Neuronal stem cell (in vitro differentiated cells): ENCODE measurements around the gene RAF1.

Experiments
- DNase-seq: peaks from one replicate; pipeline ENCODE4 v3.0.0-alpha.2; 2013; ENCODE audit warnings: low spot score
- H2AFZ ChIP-seq: one replicate; pipeline ENCODE4 v1.6.1; 2013; ENCODE audit warnings: mild to moderate bottlenecking, low read length, inconsistent platforms
- H2AK5ac ChIP-seq: 2 replicates; pipeline ENCODE4 v1.6.1; 2013; ENCODE audit warnings: low read depth, mild to moderate bottlenecking, inconsistent platforms, low read length, moderate library complexity, mixed read lengths
- H2BK120ac ChIP-seq: 2 replicates; pipeline ENCODE4 v1.6.1; 2013; ENCODE audit warnings: low read depth, mild to moderate bottlenecking, inconsistent platforms, low read length, moderate library complexity, mixed read lengths
- H2BK12ac ChIP-seq: one replicate; pipeline ENCODE4 v1.6.1; 2013; ENCODE audit warnings: low read length, inconsistent platforms
- H2BK15ac ChIP-seq: 2 replicates; pipeline ENCODE4 v1.6.1; 2013; ENCODE audit warnings: mild to moderate bottlenecking, low read length, inconsistent platforms, mixed read lengths
- H2BK5ac ChIP-seq: one replicate; pipeline ENCODE4 v1.6.1; 2013; ENCODE audit warnings: inconsistent platforms, mild to moderate bottlenecking, low read length, moderate library complexity
- H3K14ac ChIP-seq: one replicate; pipeline ENCODE4 v1.6.1; 2013; ENCODE audit warnings: low read length, inconsistent platforms
- H3K18ac ChIP-seq: 2 replicates; pipeline ENCODE4 v1.6.1; 2013; ENCODE audit warnings: low read length, inconsistent platforms
- H3K23ac ChIP-seq: 2 replicates; pipeline ENCODE4 v1.6.1; 2013; ENCODE audit warnings: low read depth, mild to moderate bottlenecking, mixed read lengths, low read length, inconsistent platforms; ENCODE audit not compliant: poor library complexity
- H3K27ac ChIP-seq: replicated peaks from 3 replicates; pipeline ENCODE4 v1.5.1; 2013; ENCODE audit warnings: low read length, inconsistent platforms
- H3K27me3 ChIP-seq, 3 experiments: 2 replicates each; pipeline ENCODE4 v1.6.1; 2013; ENCODE audit warnings: low read length in 3 of 3, mild to moderate bottlenecking in 2 of 3, inconsistent platforms in 1 of 3, low read depth in 1 of 3, mixed read lengths in 1 of 3, moderate library complexity in 1 of 3; ENCODE audit not compliant: control insufficient read depth in 3 of 3, insufficient read depth in 3 of 3
- H3K36me3 ChIP-seq, 2 donors: replicated peaks in 1 of 2; 2 replicates each; pipeline ENCODE4 v1.6.1; 2013; ENCODE audit warnings: low read length in 2 of 2; ENCODE audit not compliant: control insufficient read depth in 2 of 2, insufficient read depth in 2 of 2
- H3K4ac ChIP-seq: 2 replicates; pipeline ENCODE4 v1.6.1; 2013; ENCODE audit warnings: inconsistent platforms, mild to moderate bottlenecking, low read length, moderate library complexity
- H3K4me1 ChIP-seq, 2 donors: 1 replicate in 1 of 2; 2 replicates in 1 of 2; pipeline ENCODE4 v1.6.1; 2013; ENCODE audit warnings: low read length in 2 of 2, low read depth in 1 of 2; ENCODE audit not compliant: control insufficient read depth in 2 of 2, insufficient read depth in 1 of 2
- H3K4me2 ChIP-seq: one replicate; pipeline ENCODE4 v1.6.1; 2013; ENCODE audit warnings: mild to moderate bottlenecking, low read length, inconsistent platforms; ENCODE audit not compliant: insufficient read depth, poor library complexity, severe bottlenecking
- H3K4me3 ChIP-seq, 2 donors: 2 replicates each; pipeline ENCODE4 v1.5.1; 2013; ENCODE audit warnings: low read length in 2 of 2, mild to moderate bottlenecking in 2 of 2, inconsistent platforms in 1 of 2, moderate library complexity in 1 of 2
- H3K79me1 ChIP-seq: one replicate; pipeline ENCODE4 v1.6.1; 2013; ENCODE audit warnings: low read depth, mild to moderate bottlenecking, inconsistent platforms, low read length, moderate library complexity
- H3K9ac ChIP-seq: one replicate; pipeline ENCODE4 v1.6.1; 2013; ENCODE audit warnings: mild to moderate bottlenecking, low read depth, low read length, inconsistent platforms; ENCODE audit not compliant: poor library complexity
- H3K9me3 ChIP-seq, 2 donors: replicated peaks in 1 of 2; 2 replicates each; pipeline versions ENCODE3 to v1.6.1; 2013; ENCODE audit warnings: low read length in 2 of 2, mild to moderate bottlenecking in 2 of 2, inconsistent platforms in 1 of 2, low read depth in 1 of 2, mixed read lengths in 1 of 2, moderate library complexity in 1 of 2; ENCODE audit not compliant: control insufficient read depth in 2 of 2, insufficient read depth in 1 of 2
- H4K8ac ChIP-seq: one replicate; pipeline ENCODE4 v1.6.1; 2013; ENCODE audit warnings: low read depth, mild to moderate bottlenecking, inconsistent platforms, low read length, moderate library complexity
- H4K91ac ChIP-seq: one replicate; pipeline ENCODE4 v1.6.1; 2013; ENCODE audit warnings: low read length, low read depth, mild to moderate bottlenecking, inconsistent platforms; ENCODE audit not compliant: poor library complexity
- WGBS, 2 donors: extraction: QIAGEN DNeasy Blood & Tissue Kit; methylation state at CpG; one replicate each; pipeline ENCODE4 v1.1.7; 2013; ENCODE audit warnings: missing lambda C conversion rate in 2 of 2, mixed read lengths in 1 of 2; ENCODE audit not compliant: insufficient read length in 2 of 2, insufficient replicate concordance in 1 of 2; ENCODE audit errors: extremely low coverage in 2 of 2; 5-methylcytosine and 5-hydroxymethylcytosine counted together

Gene RAF1

DNA sequence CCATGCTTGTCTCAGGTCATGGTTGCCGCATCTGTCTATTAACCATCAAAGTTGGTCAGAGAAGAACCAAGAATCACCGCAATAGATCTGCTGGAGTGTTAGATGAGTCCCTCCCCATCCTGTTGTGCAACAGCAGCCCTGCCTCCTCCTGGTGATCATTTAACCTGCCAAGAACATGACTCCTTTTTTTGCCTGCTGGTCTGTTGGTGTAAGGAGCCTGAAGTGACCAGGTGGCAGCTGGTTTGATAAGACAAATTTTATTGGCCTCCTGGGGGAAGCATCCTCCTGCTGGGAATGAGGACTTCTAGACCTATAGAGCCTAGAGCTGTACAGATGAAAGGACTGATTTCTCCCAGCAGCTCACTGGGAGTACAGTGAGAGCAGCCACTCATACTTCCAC, 43.5 kb upstream of the RAF1 start:
- Histone ChIP-seq H3K36me3 (no peaks in the 10 kb centered on the region), H2AK5ac (no peak overlapping the region), H3K23ac (no peak overlapping the region), H3K9me3 (no peaks in the 10 kb centered on the region), H3K4ac (no peak overlapping the region), H3K14ac (no peak overlapping the region), H3K4me2 (no peak overlapping the region), H3K27ac (no peak overlapping the region), H3K27me3 (peaks cover 0 to 8% (median 0%) of the 10 kb centered on the region in 3 experiments), H3K9ac (no peak overlapping the region), H3K4me3 (no peak overlapping the region), H3K79me1 (no peaks in the 10 kb centered on the region), H2BK15ac (no peak overlapping the region), H4K91ac (no peak overlapping the region), H3K4me1 (no peaks in the 10 kb centered on the region), H4K8ac (no peak overlapping the region), H3K18ac (no peak overlapping the region), H2BK12ac (no peak overlapping the region), H2BK120ac (no peak overlapping the region), H2AFZ (no peak overlapping the region), H2BK5ac (no peak overlapping the region)
- DNase-seq = no peak
- WGBS, 2 donors = no CpG with 5 or more reads among the region's 2 CpGs

DNA sequence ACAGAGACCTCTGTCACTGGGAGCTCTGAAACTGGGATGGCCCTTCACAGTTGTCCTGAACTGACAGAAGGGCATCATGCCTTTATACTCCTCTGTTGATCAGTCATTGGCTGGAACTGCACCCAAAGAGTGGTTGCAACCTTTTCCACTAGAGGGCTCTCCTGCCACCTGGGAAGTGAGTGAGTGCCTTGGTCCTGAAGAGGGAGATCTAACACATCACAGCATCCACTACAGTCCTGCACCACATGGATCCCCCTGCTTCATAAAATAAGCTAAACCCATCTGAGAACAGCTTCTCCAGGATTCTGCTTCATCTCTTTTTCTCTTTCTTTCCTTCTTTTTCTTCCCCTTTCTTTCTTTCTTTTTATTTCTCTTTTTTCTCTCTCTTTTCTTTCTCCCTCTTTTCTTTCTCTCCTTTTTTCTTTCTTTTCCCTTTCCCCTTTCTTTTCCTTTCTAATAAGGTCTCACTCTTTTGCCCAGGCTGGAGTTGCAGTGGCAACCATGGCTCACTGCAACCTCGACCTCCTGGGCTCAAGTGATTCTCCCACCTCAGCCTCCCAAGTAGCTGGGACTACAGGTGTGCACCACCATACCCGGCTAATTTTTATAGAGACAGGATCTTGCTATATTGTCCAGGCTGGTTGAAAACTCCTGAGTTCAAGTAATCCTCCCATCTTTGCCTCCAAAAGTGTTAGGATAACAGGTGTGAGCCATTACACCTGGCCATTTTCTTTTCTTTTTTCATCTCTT, 42.8 kb upstream of the RAF1 start:
- H3K4me1 ChIP-seq = no peaks in the 10 kb centered on the region
- DNase-seq = peak; percentile 36

DNA sequence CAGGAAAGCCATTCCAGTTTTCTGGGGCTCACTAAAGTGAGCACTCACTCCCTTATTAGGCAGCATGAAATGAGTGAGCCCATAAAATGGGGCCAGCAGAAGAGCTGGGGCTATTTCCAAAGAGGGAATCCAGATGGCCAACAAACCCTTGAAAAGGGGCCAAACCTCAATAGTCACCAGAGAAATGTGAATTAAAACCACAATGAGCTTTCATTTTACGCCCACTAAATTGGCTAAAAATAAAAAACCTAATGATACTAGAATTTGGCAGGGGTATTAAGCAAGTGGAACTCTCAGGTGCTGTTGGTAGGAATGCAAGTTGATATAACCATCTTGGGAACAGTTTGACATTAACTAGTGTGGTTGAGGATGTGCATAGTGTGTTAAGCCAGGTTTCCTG, 42.1 kb upstream of the RAF1 start:
- Histone ChIP-seq H4K8ac (no peak overlapping the region), H2AFZ (no peak overlapping the region), H3K9ac (no peak overlapping the region), H3K4ac (no peak overlapping the region), H3K9me3 (no peaks in the 10 kb centered on the region), H2BK12ac (no peak overlapping the region), H3K36me3 (no peaks in the 10 kb centered on the region), H3K4me1 (no peaks in the 10 kb centered on the region), H3K14ac (no peak overlapping the region), H2BK15ac (no peak overlapping the region), H3K79me1 (no peaks in the 10 kb centered on the region), H3K27ac (no peak overlapping the region), H3K23ac (no peak overlapping the region), H3K4me2 (no peak overlapping the region), H3K18ac (no peak overlapping the region), H4K91ac (no peak overlapping the region), H3K27me3 (peaks cover 0 to 9% (median 0%) of the 10 kb centered on the region in 3 experiments), H3K4me3 (no peak overlapping the region), H2BK5ac (no peak overlapping the region), H2BK120ac (no peak overlapping the region), H2AK5ac (no peak overlapping the region)
- no CpG with 5 or more reads among the region's 1 CpG for WGBS, 2 donors
- DNase-seq = no peak

More for the DNA sequence above, 42.8 kb upstream of the RAF1 start:
- Histone ChIP-seq H3K79me1 (no peaks in the 10 kb centered on the region), H3K9me3 (no peaks in the 10 kb centered on the region), H3K4ac (no peak overlapping the region), H4K91ac (no peak overlapping the region), H3K14ac (no peak overlapping the region), H3K9ac (no peak overlapping the region), H2BK12ac (no peak overlapping the region), H2AK5ac (no peak overlapping the region), H2BK120ac (no peak overlapping the region), H3K4me3 (no peak overlapping the region), H2BK15ac (no peak overlapping the region), H4K8ac (no peak overlapping the region), H3K4me2 (no peak overlapping the region), H3K27me3 (peaks cover 0 to 8% (median 0%) of the 10 kb centered on the region in 3 experiments), H3K18ac (no peak overlapping the region), H3K27ac (no peak overlapping the region), H3K23ac (no peak overlapping the region), H2AFZ (no peak overlapping the region), H3K36me3 (no peaks in the 10 kb centered on the region), H2BK5ac (no peak overlapping the region)
- no CpG with 5 or more reads among the region's 2 CpGs for WGBS, 2 donors

DNA sequence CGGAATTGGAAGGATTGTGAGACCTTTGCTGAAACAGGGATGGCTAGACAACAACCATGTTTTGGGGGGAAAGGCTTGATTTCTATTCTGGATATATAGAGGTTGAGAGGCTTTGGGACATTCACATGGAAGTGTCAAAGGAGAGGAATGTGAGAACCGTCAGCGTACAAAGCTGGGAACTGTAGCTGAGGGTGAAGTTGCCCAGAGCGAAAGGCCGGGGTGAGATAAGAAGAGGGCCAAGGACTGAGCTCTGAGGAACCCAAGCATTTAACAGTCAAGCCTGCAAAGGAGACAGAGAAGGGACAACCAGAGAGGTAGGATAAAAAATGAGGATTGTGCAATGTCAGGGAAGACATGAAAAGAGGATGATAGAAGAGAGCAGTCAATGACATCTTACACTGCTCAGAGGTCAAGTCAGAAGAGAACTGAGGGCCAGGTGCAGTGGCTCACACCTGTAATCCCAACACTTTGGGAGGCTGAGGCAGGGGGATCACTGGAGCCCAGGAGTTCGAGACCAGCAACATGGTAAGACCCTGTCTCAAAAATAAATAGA, 41.5 kb upstream of the RAF1 start:
- H2AK5ac ChIP-seq = no peak overlapping the region
- no peak overlapping the region for H3K4me2 ChIP-seq
- H3K27ac ChIP-seq = no peak overlapping the region
- H3K18ac ChIP-seq = no peak overlapping the region
- no peak overlapping the region for H2AFZ ChIP-seq
- H4K91ac ChIP-seq = no peak overlapping the region
- no peak overlapping the region for H2BK5ac ChIP-seq
- no peak overlapping the region for H2BK120ac ChIP-seq
- H3K23ac ChIP-seq = no peak overlapping the region
- H3K14ac ChIP-seq = no peak overlapping the region
- no peak for DNase-seq
- no peak overlapping the region for H3K4me3 ChIP-seq
- no peaks in the 10 kb centered on the region for H3K79me1 ChIP-seq
- H2BK15ac ChIP-seq = no peak overlapping the region
- WGBS, 2 donors = no CpG with 5 or more reads among the region's 6 CpGs
- H3K27me3 ChIP-seq = peaks cover 0 to 14% (median 0%) of the 10 kb centered on the region in 3 experiments
- no peaks in the 10 kb centered on the region for H3K4me1 ChIP-seq
- H3K36me3 ChIP-seq = no peaks in the 10 kb centered on the region
- H3K9me3 ChIP-seq = no peaks in the 10 kb centered on the region
- H3K4ac ChIP-seq = no peak overlapping the region
- no peak overlapping the region for H4K8ac ChIP-seq
- H2BK12ac ChIP-seq = no peak overlapping the region
- no peak overlapping the region for H3K9ac ChIP-seq
